HepG2 (cell line): Measurements from ENCODE around the gene DDT. TPM values are rescaled to one million over a fixed set of nuclear protein-coding genes. Genes with fewer than 3 reads are reported as not detected.

Experiments used
- AGO2 ChIP-seq: fragments of 200-400 bp; formaldehyde crosslinking; optimal IDR thresholded peaks from 2 replicates; pipeline ENCODE3; 2017; ENCODE audit warnings: mild to moderate bottlenecking, low read depth, low read length, moderate library complexity
- ERF ChIP-seq: IDR thresholded peaks from 2 replicates; pipeline ENCODE4 v1.6.1; 2018; ENCODE audit warnings: missing biosample characterization, missing genetic modification reagents
- FOSL2 ChIP-seq: sonication (generic); formaldehyde crosslinking; IDR thresholded peaks from 2 replicates; pipeline ENCODE4 v1.4.0; 2020; ENCODE audit warnings: missing genetic modification reagents
- FOXP1 ChIP-seq, 2 experiments: fragments of 450-650 bp in 1 of 2; IDR thresholded peaks; 2 replicates each; pipeline ENCODE4 v1.6.1; 2017 to 2018; ENCODE audit warnings: antibody characterized with exemption in 1 of 2
- MXD4 ChIP-seq: IDR thresholded peaks from 2 replicates; pipeline ENCODE4 v1.6.1; 2016; ENCODE audit warnings: mild to moderate bottlenecking, missing biosample characterization, missing genetic modification reagents
- MYC ChIP-seq: sonication (generic); formaldehyde crosslinking; IDR thresholded peaks from 2 replicates; pipeline ENCODE4 v1.9.0; 2021; ENCODE audit warnings: missing genetic modification reagents, borderline replicate concordance
- NR2F6 ChIP-seq, 2 experiments: IDR thresholded peaks; 2 replicates each; pipeline ENCODE4 v1.6.1; 2016; ENCODE audit warnings: antibody characterized with exemption in 1 of 2, mild to moderate bottlenecking in 1 of 2
- PLRG1 ChIP-seq: fragments of 450-650 bp; conservative IDR thresholded peaks from 2 replicates; pipeline ENCODE4 v1.6.1; 2016
- SNAI1 ChIP-seq: sonication (generic); formaldehyde crosslinking; IDR thresholded peaks from 2 replicates; pipeline ENCODE4 v1.5.0; 2020; ENCODE audit warnings: mild to moderate bottlenecking, missing genetic modification reagents, borderline replicate concordance
- STAG1 ChIP-seq: sonication (generic); formaldehyde crosslinking; IDR thresholded peaks from 2 replicates; pipeline ENCODE4 v1.4.0; 2020; ENCODE audit warnings: missing genetic modification reagents
- TAF15 ChIP-seq: fragments of 200-400 bp; formaldehyde crosslinking; IDR thresholded peaks from one replicate; pipeline ENCODE4 v1.6.1; 2018; ENCODE audit warnings: mild to moderate bottlenecking, low read depth, low read length; ENCODE audit not compliant: poor library complexity, severe bottlenecking
- ZBTB43 ChIP-seq: sonication (generic); formaldehyde crosslinking; conservative IDR thresholded peaks from 2 replicates; pipeline ENCODE4 v1.4.0; 2020; ENCODE audit warnings: missing genetic modification reagents
- ZFP90 ChIP-seq: sonication (generic); formaldehyde crosslinking; IDR thresholded peaks from 2 replicates; pipeline ENCODE4 v1.8.0; 2022; ENCODE audit warnings: missing genetic modification reagents, mild to moderate bottlenecking, inconsistent platforms, borderline replicate concordance
- ZMYM4 ChIP-seq: sonication (generic); formaldehyde crosslinking; IDR thresholded peaks from 2 replicates; pipeline ENCODE4 v1.8.1; 2023; ENCODE audit warnings: mild to moderate bottlenecking, missing genetic modification reagents
- ZNF260 ChIP-seq: sonication (generic); formaldehyde crosslinking; IDR thresholded peaks from 2 replicates; pipeline ENCODE4 v1.4.0; 2020; ENCODE audit warnings: missing genetic modification reagents, low read depth, mild to moderate bottlenecking, borderline replicate concordance
- ZNF7 ChIP-seq: IDR thresholded peaks from 2 replicates; pipeline ENCODE4 v1.6.1; 2016; ENCODE audit warnings: missing biosample characterization, missing genetic modification reagents
- ZNF737 ChIP-seq: sonication (generic); formaldehyde crosslinking; IDR thresholded peaks from 2 replicates; pipeline ENCODE4 v1.5.0; 2020; ENCODE audit warnings: missing genetic modification reagents, mild to moderate bottlenecking, borderline replicate concordance
- ZNF775 ChIP-seq: sonication (generic); formaldehyde crosslinking; IDR thresholded peaks from 2 replicates; pipeline ENCODE4 v1.4.0; 2020; ENCODE audit warnings: missing genetic modification reagents, mild to moderate bottlenecking, moderate library complexity, borderline replicate concordance
- polyA plus RNA-seq, 8 experiments: library from polyadenylated mRNA; depleted of rRNA in 3 of 8; stranded (reverse) in 7 of 8; unstranded in 1 of 8; fragments of >200 nt; fragmentation: Illumina TruSeq in 4 of 8; extraction: Trizol in 4 of 8; gene quantifications; 2 replicates each; pipeline versions ENCODE4 v1.2.1 to v1.2.3, GENCODE V29; 2011 to 2016; ENCODE audit warnings: low read depth in 4 of 8, missing spikeins in 1 of 8, mixed read lengths in 1 of 8; ENCODE audit not compliant: insufficient read depth in 1 of 8
- total RNA-seq, 5 experiments: library from RNA; depleted of rRNA; stranded (reverse); fragments of >200 nt; fragmentation: Illumina TruSeq; extraction: Trizol; gene quantifications; 2 replicates each; pipeline ENCODE4 v1.2.3, GENCODE V29; 2016; ENCODE audit warnings: low read depth in 1 of 5
- TF ChIP-seq, protein P1 (sequence below): sonication (generic); formaldehyde crosslinking; IDR thresholded peaks from 2 replicates; pipeline ENCODE4 v1.4.0; 2020; ENCODE audit warnings: missing genetic modification reagents
- TF ChIP-seq, protein P2 (sequence below): sonication (generic); formaldehyde crosslinking; conservative IDR thresholded peaks from 2 replicates; pipeline ENCODE4 v1.8.0; 2022; ENCODE audit warnings: low read depth, missing genetic modification reagents
- TF ChIP-seq, protein P3 (sequence below): sonication (generic); formaldehyde crosslinking; IDR thresholded peaks from 2 replicates; pipeline ENCODE4 v1.5.0; 2020; ENCODE audit warnings: mild to moderate bottlenecking, missing genetic modification reagents, moderate library complexity
- TF ChIP-seq, protein P4 (sequence below): sonication (generic); formaldehyde crosslinking; IDR thresholded peaks from 2 replicates; pipeline ENCODE4 v1.4.0; 2020; ENCODE audit warnings: missing genetic modification reagents

Gene DDT
- total and polyA plus RNA-seq, 2 of the 13 experiments (the other 11 are each of a cell fraction or from before 2014, with no cell fraction given) = 143 to 181 TPM

DNA sequence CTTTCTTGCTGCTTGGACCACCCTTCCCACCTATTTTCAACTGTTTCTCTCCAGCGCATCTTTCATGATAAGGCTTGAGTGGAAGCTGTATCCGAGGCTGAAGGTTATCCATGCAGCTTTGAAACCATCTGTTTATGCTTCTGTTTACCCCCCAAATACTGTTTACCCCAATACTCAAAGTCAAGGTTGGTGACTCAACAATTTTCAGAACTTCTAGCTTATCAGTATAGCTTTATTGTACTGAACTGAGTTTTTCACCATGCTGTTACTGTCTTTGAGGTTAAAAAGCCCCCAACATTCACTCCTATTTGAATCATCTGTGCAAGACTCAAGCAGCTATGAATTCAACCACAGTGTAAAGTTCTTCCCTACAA is 35.8 kb upstream of the DDT start (continued):
- TF ChIP-seq ZBTB43 (CRISPR knock-in tag) (0 out of 2 replicates have a peak, but pooled peaks have one; percentile 36), AGO2 (peak; percentile 15), ERF (no peak), ZNF737 (CRISPR knock-in tag) (no peak), STAG1 (CRISPR knock-in tag) (no peak), ZFP90 (CRISPR knock-in tag) (0 out of 2 replicates have a peak, but pooled peaks have one; percentile 12), FOSL2 (CRISPR knock-in tag) (peak; percentile 38; the same call in 1 of the 2 replicates), FOXP1 (IDR thresholded peaks at IDR 0.05) (peak; percentile 79), FOXP1 (CRISPR knock-in tag; IDR thresholded peaks at IDR 0.05) (peak; percentile 74), PLRG1 (no peak), ZMYM4 (CRISPR knock-in tag) (no peak), MXD4 (CRISPR knock-in tag) (0 out of 2 replicates have a peak, but pooled peaks have one; percentile 4), ZNF260 (no peak), NR2F6 (IDR thresholded peaks at IDR 0.05) (no peak), NR2F6 (CRISPR knock-in tag; IDR thresholded peaks at IDR 0.05) (0 out of 2 replicates have a peak, but pooled peaks have one; percentile 37), MYC (CRISPR knock-in tag) (no peak), SNAI1 (peak; percentile 23; the same call in 1 of the 2 replicates), ZNF775 (CRISPR knock-in tag) (no peak), TAF15 (no peak), ZNF7 (no peak)
- TF ChIP-seq, protein P1, sequence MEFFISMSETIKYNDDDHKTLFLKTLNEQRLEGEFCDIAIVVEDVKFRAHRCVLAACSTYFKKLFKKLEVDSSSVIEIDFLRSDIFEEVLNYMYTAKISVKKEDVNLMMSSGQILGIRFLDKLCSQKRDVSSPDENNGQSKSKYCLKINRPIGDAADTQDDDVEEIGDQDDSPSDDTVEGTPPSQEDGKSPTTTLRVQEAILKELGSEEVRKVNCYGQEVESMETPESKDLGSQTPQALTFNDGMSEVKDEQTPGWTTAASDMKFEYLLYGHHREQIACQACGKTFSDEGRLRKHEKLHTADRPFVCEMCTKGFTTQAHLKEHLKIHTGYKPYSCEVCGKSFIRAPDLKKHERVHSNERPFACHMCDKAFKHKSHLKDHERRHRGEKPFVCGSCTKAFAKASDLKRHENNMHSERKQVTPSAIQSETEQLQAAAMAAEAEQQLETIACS (CRISPR knock-in tag) = peak; percentile 18; the same call in 1 of the 2 replicates
- TF ChIP-seq, protein P2, sequence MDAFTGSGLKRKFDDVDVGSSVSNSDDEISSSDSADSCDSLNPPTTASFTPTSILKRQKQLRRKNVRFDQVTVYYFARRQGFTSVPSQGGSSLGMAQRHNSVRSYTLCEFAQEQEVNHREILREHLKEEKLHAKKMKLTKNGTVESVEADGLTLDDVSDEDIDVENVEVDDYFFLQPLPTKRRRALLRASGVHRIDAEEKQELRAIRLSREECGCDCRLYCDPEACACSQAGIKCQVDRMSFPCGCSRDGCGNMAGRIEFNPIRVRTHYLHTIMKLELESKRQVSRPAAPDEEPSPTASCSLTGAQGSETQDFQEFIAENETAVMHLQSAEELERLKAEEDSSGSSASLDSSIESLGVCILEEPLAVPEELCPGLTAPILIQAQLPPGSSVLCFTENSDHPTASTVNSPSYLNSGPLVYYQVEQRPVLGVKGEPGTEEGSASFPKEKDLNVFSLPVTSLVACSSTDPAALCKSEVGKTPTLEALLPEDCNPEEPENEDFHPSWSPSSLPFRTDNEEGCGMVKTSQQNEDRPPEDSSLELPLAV (CRISPR knock-in tag) = no peak
- TF ChIP-seq, protein P3, sequence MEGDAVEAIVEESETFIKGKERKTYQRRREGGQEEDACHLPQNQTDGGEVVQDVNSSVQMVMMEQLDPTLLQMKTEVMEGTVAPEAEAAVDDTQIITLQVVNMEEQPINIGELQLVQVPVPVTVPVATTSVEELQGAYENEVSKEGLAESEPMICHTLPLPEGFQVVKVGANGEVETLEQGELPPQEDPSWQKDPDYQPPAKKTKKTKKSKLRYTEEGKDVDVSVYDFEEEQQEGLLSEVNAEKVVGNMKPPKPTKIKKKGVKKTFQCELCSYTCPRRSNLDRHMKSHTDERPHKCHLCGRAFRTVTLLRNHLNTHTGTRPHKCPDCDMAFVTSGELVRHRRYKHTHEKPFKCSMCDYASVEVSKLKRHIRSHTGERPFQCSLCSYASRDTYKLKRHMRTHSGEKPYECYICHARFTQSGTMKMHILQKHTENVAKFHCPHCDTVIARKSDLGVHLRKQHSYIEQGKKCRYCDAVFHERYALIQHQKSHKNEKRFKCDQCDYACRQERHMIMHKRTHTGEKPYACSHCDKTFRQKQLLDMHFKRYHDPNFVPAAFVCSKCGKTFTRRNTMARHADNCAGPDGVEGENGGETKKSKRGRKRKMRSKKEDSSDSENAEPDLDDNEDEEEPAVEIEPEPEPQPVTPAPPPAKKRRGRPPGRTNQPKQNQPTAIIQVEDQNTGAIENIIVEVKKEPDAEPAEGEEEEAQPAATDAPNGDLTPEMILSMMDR (CRISPR knock-in tag) = no peak
- TF ChIP-seq, protein P4, sequence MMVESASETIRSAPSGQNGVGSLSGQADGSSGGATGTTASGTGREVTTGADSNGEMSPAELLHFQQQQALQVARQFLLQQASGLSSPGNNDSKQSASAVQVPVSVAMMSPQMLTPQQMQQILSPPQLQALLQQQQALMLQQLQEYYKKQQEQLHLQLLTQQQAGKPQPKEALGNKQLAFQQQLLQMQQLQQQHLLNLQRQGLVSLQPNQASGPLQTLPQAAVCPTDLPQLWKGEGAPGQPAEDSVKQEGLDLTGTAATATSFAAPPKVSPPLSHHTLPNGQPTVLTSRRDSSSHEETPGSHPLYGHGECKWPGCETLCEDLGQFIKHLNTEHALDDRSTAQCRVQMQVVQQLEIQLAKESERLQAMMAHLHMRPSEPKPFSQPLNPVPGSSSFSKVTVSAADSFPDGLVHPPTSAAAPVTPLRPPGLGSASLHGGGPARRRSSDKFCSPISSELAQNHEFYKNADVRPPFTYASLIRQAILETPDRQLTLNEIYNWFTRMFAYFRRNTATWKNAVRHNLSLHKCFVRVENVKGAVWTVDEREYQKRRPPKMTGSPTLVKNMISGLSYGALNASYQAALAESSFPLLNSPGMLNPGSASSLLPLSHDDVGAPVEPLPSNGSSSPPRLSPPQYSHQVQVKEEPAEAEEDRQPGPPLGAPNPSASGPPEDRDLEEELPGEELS (CRISPR knock-in tag) = peak; percentile 68
